ENCODE results near the gene NPEPPS.
"Not testable (repeated sequence)": the region's sequence is repeated elsewhere in the genome, so short reads cannot be mapped to it uniquely, and the experiment has no call there.

Gene NPEPPS

DNA sequence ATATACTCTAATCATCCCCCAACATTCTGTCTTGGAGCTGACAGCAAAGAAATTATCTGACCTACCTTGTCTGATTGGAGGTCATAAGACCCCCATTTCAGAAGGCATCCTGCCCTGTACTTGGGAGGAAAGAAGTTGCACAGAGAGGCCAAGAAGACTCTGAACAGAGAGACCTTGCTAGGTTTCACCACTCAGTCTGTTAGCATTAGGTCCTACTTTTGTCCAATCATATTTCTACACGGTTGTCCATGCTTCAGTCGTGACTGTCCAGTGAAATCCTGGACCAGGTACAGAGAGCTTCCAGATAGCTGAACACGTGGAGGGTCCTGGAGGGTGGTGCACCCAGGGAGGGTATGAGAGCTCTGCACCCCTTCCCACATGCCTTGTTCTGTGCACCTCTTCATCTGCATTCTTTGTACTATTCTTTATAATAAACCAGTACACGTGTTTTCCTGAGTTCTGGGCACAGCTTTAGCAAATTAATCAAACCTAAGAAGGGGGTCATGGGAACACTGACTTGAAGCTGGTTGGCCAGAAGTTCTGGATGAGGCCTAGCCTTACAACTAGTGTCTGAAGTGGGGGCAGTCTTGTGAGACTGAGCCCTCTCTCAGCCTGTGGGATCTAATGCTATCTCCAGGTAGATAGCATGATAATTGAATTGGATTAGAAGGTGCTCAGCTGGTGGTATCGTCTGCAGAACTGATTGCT lies 30.9 kb downstream of the NPEPPS start:
- not testable (repeated sequence) for DNase-seq

DNA sequence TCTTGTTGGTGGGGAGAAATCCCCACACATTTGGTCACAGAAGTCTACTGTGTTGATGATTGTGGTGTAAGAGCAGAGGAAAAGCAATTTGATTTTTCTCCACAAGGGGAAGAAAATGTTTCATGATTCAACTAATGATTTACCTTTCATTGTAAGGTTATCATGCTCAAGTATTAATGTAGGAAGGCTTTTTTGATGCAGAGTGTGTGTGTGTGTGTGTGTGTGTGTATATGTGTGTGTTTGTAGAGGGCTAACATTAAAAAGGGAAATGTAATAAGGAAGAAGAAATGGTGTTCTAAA lies 31.4 kb downstream of the NPEPPS start:
- not testable (repeated sequence) for DNase-seq

DNA sequence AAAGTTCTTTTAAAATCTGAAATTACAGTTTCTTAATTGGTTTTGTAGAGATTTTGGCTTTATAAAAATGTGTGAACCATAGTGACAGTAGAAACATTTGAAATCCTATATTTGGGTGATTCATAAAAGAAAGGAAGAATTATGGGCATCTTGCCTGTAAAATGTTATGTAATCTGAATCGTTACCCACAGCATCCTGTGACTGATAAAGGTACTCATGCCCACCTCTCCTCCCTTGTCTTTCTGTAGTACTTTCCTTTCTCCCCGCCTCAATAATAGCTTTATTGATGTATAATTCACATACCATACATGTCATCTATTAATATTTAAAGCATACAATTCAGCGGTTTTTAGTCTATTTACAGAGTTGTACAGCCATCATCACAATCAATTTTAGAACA lies 36.4 kb downstream of the NPEPPS start:
- not testable (repeated sequence) for DNase-seq

DNA sequence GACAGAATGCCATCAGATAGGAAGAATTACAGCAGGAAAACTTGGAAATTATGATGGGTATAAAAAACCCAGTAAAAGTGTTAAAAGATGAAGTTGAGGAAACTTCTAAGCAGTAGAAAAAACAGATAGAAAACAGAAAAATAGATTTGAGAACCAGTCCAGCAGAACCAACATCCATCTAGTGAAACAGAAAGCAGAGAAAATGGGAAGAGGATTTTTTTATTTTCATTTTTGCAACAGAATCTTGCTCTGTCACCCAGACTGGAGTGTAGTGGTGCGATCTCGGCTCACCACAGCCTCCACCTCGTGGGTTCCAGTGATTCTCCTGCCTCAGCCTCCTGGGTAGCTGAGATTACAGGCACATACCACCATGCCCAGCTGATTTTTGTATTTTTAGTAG lies 41.7 kb downstream of the NPEPPS start:
- DNase-seq, result not testable (repeated sequence)

- DNase-seq, result not testable (repeated sequence)
Observed at GRCh38 chr17:47582416-47582815, 51.5 kb downstream of the NPEPPS start.

GRCh38 chr17:47586378-47587055 lies 55.6 kb downstream of the NPEPPS start:
- not testable (repeated sequence) for DNase-seq

DNA sequence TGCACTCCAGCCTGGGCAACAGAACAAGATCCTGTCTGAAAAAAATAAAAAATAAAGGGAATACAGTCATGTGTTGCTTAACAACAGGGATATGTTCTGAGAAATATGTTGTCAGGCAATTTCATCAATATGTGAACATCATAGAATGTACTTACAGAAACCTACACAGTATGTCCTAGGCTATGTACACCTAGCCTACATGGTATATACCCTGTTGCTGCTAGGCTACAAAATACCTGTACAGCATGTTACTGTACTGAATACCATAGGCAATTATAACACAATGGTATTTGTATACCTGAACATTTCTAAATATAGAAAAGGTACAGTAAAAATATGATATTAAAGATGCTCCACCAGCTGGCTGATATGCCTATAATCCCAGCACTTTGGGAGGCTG lies 62.6 kb downstream of the NPEPPS start:
- not testable (repeated sequence) for DNase-seq

- no peak for DNase-seq
Observed at GRCh38 chr17:47603830-47604597, 73.1 kb downstream of the NPEPPS start.

- peak; percentile 42 for DNase-seq
Observed at GRCh38 chr17:47604598-47604927, 73.7 kb downstream of the NPEPPS start.

DNA sequence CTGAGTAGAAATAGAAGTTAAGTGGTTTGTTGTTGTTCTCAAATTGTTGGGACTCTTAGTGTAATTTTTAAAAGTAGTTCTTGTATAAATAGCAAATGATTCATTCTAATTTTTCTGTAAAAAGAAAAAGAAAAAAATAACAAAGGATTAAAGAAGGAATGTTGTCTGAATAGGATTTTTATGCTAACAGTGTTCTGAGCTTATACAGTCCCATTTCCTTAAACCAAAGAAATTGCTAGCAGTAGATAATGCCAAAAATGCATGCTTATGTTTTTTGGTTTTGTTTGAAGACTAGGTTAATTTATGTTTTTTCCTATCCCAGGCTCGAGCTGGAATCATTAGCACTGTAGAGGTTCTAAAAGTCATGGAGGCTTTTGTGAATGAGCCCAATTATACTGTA lies 74.1 kb downstream of the NPEPPS start:
- no peak for DNase-seq

GRCh38 chr17:47607481-47607880 lies 76.6 kb downstream of the NPEPPS start:
- DNase-seq, result no peak

- DNase-seq, result no peak
Observed at GRCh38 chr17:47611372-47612350, 80.8 kb downstream of the NPEPPS start.

DNA sequence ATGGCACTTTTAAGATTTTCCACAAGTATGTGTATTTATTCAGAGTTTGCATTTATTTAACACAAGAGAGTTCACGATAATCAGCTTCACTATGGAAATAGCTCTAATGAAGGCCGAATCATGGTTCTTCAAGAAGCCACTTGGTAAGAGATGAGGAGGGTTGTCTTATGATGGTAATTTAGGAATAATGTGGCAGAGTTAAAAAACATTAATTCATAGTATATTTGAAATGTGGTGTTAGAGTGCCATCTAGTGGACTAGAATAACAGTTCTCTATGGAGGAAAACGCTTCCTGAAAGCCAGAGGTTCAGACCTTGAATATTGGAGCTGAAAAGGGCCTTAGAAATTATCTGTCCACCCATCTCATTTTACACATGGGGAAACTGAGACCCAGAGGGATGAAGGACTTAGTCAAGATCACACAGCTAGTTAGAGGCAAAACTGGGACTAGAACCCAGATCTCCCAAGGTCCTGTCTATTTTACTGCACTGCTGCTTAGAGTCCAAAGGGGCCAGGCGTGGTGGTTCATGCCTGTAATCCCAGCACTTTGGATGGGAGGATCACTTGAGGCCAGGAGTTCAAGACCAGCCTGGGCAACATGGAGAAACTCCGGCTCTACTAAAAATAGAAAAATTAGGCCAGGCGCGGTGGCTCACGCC lies 85.0 kb downstream of the NPEPPS start:
- DNase-seq, result no peak

DNA sequence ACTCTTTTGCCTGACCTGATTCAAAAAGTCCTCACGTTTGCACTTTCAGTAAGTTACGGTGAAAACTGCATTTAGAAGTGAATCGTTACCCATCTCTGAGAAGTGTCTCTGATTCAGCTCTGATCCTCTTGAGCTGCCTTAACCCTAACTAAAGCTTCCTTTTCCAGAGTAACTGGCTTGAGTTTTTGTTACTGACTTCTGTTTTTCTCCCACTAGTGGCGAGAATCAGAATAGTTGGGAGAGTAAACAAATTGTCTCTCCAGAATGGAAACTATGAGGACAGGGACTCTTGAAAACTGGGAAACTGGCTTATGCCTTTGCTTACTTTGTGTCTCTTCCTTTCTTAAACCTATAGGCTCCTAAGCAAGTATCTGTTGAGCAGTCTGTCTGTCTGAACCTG lies 87.5 kb downstream of the NPEPPS start:
- no peak for DNase-seq

- no peak for DNase-seq
Observed at GRCh38 chr17:47620503-47621245, 89.8 kb downstream of the NPEPPS start.

DNA sequence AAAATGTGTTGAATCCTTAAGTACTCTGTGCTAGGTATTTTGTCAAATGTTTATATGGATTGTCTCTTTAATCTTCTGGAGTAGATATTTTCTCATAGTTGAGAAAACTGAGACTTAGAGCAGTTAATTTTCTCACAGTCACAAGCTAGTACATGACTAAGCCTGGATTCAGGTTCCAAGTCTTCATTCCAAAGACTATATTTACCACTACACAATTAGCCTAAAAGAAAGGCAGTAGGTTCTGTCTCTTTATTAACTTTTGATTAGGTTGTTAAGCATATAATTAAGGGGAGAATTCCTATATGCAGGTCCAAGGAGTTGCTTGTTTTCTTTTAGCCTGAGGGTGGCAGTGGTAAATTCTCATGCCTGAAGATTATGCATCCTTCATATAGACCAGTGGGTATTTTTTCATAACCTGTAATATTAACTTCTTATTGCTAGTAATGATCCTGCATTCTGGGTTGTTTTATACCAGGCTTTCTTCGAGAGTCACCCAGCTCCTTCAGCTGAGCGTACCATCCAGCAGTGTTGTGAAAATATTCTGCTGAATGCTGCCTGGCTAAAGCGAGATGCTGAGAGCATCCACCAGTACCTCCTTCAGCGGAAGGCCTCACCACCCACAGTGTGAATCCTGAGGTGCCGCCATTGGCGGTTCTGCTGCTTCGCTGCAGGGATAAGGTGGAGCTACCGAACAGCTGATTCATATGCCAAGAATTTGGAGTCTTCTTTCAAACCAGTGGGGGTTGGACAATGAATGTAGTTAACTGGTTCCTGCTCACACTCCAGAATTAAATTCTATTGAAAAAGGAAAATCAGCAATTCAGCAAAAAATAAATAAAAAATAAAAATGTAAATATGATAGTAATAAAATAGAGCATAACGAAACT lies 90.6 kb downstream of the NPEPPS start:
- no peak for DNase-seq

DNA sequence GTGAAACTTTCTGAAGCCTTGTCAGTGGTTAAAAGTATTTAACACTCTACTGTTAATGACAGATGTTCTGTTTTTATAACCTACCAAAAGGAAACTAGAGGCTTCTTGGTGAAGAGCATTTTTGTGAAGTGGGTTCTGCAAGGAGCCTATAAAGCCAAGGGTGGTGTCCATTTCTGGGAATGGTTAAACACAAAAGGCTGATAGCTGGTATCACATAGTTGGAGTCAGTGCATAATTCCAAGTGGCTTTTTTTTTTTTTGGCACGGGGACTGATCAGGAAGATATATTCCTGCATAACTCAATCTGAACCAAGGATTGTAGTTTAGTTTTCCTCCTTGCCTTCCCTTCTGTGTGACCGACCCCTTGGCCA lies 91.3 kb downstream of the NPEPPS start:
- no peak for DNase-seq

- DNase-seq, result no peak
Observed at GRCh38 chr17:47624727-47625068, 93.8 kb downstream of the NPEPPS start.

DNA sequence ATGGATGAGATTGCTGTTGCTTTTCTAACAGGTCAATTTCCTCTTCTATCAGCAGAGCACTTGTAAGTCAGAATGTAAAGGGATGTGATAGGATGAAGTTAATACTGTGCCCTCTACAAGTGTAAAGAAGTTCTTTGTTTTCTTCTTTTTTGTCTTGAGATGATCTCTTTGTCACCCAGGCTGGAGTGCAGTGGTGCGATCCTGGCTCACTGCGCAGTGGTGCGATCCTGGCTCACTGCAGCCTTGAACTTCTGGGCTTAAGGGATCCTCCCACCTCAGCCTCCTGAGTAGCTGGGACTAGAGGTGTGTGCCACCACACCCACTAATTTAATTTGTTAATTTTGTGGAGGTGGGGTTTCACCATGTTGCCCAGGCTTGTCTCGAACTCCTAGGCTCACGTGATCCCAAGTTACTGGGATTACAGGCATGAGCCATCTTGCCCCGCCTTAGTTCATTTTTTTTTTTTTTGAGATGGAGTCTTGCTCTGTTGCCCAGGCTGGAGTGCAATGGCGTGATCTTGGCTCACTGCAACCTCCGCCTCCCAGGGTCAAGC lies 97.2 kb downstream of the NPEPPS start:
- no peak for DNase-seq

- no peak for DNase-seq
Observed at GRCh38 chr17:47629826-47630225, 98.9 kb downstream of the NPEPPS start.

Measured in left hindlimb (tissue), 1 donor.